Esophagus muscularis mucosa (tissue), 4 donors: ENCODE results near the gene KRT75.

Source experiments
- EP300 ChIP-seq: sonication (generic); formaldehyde crosslinking; IDR thresholded peaks from one replicate; pipeline ENCODE4 v1.6.1; 2017; ENCODE audit warnings: antibody characterized with exemption
- POLR2A ChIP-seq: fragments of 450-650 bp; IDR thresholded peaks from one replicate; pipeline ENCODE4 v1.6.1; 2017; ENCODE audit warnings: antibody characterized with exemption, moderate library complexity, mild to moderate bottlenecking, low read depth
- TF ChIP-seq, protein P1 (sequence below), 3 experiments: fragments of 200-600 bp in 2 of 3; fragments of 450-650 bp in 1 of 3; sonication (generic) in 2 of 3; IDR thresholded peaks; one replicate each; pipeline ENCODE4 v1.5.1; 2017 to 2019; ENCODE audit warnings: antibody characterized with exemption in 3 of 3, mild to moderate bottlenecking in 2 of 3, moderate library complexity in 1 of 3

DNA sequence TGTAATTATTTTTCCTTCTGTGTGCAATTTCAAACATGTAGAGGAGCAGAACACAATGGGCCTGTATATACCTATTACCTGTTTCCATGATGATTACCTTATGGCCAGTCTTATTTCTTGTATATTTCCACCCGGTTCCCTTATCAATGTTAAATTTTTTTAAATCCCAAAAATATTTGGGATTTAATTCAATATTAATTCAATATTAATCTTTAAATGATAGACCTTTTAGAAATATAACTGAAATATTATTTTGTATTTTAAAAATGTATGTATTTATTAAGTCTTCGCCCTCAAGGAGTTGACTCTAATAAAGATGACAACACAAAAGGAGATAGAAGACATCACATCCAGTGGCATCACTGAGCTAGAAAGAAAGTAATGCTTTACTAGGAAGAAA is 40.0 kb upstream of the KRT75 start:
- TF ChIP-seq POLR2A (no peak), EP300 (no peak)
- TF ChIP-seq, protein P1, sequence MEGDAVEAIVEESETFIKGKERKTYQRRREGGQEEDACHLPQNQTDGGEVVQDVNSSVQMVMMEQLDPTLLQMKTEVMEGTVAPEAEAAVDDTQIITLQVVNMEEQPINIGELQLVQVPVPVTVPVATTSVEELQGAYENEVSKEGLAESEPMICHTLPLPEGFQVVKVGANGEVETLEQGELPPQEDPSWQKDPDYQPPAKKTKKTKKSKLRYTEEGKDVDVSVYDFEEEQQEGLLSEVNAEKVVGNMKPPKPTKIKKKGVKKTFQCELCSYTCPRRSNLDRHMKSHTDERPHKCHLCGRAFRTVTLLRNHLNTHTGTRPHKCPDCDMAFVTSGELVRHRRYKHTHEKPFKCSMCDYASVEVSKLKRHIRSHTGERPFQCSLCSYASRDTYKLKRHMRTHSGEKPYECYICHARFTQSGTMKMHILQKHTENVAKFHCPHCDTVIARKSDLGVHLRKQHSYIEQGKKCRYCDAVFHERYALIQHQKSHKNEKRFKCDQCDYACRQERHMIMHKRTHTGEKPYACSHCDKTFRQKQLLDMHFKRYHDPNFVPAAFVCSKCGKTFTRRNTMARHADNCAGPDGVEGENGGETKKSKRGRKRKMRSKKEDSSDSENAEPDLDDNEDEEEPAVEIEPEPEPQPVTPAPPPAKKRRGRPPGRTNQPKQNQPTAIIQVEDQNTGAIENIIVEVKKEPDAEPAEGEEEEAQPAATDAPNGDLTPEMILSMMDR (IDR thresholded peaks at IDR 0.05), result no peak
